Breast epithelium (tissue), 4 donors: ENCODE results near the gene DYNC2LI1. TPM values are rescaled to one million over a fixed set of nuclear protein-coding genes. Genes with fewer than 3 reads are reported as not detected.

Experiments
- DNase-seq, 2 donors: peaks; one replicate each; pipeline ENCODE4 v3.0.0-alpha.2; 2019; ENCODE audit warnings: low spot score in 2 of 2
- H3K27ac ChIP-seq, 2 donors: fragments of 200-600 bp; sonication (generic) in 1 of 2; one replicate each; pipeline ENCODE4 v1.5.1; 2016 to 2019; ENCODE audit warnings: mild to moderate bottlenecking in 1 of 2
- H3K27me3 ChIP-seq, 2 donors: fragments of 200-600 bp; sonication (generic) in 1 of 2; one replicate each; pipeline versions ENCODE4 v1.5.1 to v1.6.0; 2017 to 2019; ENCODE audit warnings: control low read depth in 1 of 2, mild to moderate bottlenecking in 1 of 2
- H3K36me3 ChIP-seq: fragments of 200-600 bp; one replicate; pipeline ENCODE4 v1.5.1; 2019
- H3K4me1 ChIP-seq, 2 donors: fragments of 200-600 bp; sonication (generic); one replicate each; pipeline ENCODE4 v1.5.1; 2016 to 2019; ENCODE audit warnings: control low read depth in 1 of 2
- H3K4me3 ChIP-seq, 3 donors: fragments of 200-600 bp; sonication (generic); 1 replicate in 2 of 3; 2 replicates in 1 of 3; pipeline ENCODE4 v1.5.1; 2016 to 2019; ENCODE audit warnings: mild to moderate bottlenecking in 3 of 3, moderate library complexity in 2 of 3
- H3K9me3 ChIP-seq, 2 donors: fragments of 200-600 bp; sonication (generic) in 1 of 2; one replicate each; pipeline ENCODE4 v1.5.1; 2016 to 2019; ENCODE audit warnings: control low read depth in 1 of 2
- POLR2A ChIP-seq: fragments of 450-650 bp; IDR thresholded peaks from one replicate; pipeline ENCODE4 v1.6.1; 2016; ENCODE audit warnings: antibody characterized with exemption, mild to moderate bottlenecking, moderate library complexity
- POLR2AphosphoS5 ChIP-seq, 3 donors: sonication (generic); formaldehyde crosslinking; IDR thresholded peaks; one replicate each; pipeline ENCODE4 v1.6.1; 2017; ENCODE audit warnings: antibody characterized with exemption in 3 of 3
- intact Hi-C: fragments of 100-400 bp; cut with DNase I; formaldehyde crosslinking; loops from one replicate; pipeline ENCODE4 v1.15.1; 2023; ENCODE audit warnings: low total_unique reads
- total RNA-seq, 3 donors: library from RNA; depleted of rRNA; stranded (reverse); fragments of >200 nt; gene quantifications; one replicate each; pipeline ENCODE4 v1.1.0, GENCODE V29; 2016
- TF ChIP-seq, protein P1 (sequence below), 3 donors: fragments of 450-650 bp; IDR thresholded peaks; one replicate each; pipeline ENCODE4 v1.5.1; 2016 to 2017; ENCODE audit warnings: antibody characterized with exemption in 3 of 3, mild to moderate bottlenecking in 3 of 3, moderate library complexity in 3 of 3

Gene DYNC2LI1
- total RNA-seq, 3 donors from 2014 or later: 30.9 to 52.1 (median 40.6) TPM

DNA sequence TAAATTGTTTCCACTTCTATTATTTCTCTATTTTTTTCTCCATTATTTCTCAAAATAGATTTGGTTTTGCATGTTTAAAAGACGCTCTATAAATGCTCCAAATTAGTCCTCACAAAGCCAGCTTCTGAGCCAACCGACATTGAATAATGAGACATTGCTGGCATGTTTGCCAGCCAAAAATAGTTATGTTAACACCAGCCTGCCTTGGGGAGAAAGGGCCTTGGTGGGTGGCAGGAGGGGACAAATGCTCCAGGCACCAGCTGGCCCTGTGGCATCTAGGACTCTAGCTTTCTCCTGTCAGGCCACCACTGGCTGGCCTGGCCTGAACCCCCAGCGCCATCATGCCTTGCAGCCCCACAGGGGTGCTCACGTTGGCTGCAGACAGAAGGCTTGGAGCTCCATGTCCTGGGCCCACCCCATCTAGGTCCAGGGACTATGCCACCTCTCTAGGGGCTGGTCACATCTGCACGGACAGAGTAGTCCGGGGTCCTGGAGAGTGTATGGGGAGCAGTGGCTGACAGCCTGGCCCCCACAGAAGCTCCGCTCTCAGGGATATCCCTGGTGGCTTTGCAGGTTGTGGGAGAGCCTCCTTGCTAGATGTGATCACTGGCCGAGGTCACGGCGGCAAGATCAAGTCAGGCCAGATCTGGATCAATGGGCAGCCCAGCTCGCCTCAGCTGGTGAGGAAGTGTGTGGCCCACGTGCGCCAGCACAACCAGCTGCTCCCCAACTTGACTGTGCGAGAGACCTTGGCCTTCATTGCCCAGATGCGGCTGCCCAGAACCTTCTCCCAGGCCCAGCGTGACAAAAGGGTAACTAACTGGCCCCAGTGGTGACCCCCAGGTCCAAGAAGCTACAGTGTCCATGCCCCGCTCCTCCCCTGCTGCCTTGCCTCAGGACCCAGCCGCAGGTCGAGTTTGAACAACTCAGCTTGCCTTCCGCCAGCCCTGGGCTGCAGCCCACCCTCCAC lies 77.5 kb downstream of the DYNC2LI1 start:
- H3K27ac ChIP-seq: no peak overlapping the region
- H3K27me3 ChIP-seq: peaks cover 0 to 24% of the 10 kb centered on the region in 2 donors
- TF ChIP-seq, protein P1, sequence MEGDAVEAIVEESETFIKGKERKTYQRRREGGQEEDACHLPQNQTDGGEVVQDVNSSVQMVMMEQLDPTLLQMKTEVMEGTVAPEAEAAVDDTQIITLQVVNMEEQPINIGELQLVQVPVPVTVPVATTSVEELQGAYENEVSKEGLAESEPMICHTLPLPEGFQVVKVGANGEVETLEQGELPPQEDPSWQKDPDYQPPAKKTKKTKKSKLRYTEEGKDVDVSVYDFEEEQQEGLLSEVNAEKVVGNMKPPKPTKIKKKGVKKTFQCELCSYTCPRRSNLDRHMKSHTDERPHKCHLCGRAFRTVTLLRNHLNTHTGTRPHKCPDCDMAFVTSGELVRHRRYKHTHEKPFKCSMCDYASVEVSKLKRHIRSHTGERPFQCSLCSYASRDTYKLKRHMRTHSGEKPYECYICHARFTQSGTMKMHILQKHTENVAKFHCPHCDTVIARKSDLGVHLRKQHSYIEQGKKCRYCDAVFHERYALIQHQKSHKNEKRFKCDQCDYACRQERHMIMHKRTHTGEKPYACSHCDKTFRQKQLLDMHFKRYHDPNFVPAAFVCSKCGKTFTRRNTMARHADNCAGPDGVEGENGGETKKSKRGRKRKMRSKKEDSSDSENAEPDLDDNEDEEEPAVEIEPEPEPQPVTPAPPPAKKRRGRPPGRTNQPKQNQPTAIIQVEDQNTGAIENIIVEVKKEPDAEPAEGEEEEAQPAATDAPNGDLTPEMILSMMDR (IDR thresholded peaks at IDR 0.05): no peak
- TF ChIP-seq POLR2A: no peak
- no peak for TF ChIP-seq POLR2AphosphoS5 (IDR thresholded peaks at IDR 0.05)
- no peak overlapping the region for H3K4me3 ChIP-seq
- intact Hi-C loops: loop anchor here (2.0 kb wide), 1 partner anchor 14 kb away; no protein-coding TSS in a partner anchor
- H3K4me1 ChIP-seq: no peaks in the 10 kb centered on the region
- peak in 1 of 2 donors; percentile 9 for DNase-seq
- no peaks in the 10 kb centered on the region for H3K9me3 ChIP-seq
- H3K36me3 ChIP-seq: no peaks in the 10 kb centered on the region

DNA sequence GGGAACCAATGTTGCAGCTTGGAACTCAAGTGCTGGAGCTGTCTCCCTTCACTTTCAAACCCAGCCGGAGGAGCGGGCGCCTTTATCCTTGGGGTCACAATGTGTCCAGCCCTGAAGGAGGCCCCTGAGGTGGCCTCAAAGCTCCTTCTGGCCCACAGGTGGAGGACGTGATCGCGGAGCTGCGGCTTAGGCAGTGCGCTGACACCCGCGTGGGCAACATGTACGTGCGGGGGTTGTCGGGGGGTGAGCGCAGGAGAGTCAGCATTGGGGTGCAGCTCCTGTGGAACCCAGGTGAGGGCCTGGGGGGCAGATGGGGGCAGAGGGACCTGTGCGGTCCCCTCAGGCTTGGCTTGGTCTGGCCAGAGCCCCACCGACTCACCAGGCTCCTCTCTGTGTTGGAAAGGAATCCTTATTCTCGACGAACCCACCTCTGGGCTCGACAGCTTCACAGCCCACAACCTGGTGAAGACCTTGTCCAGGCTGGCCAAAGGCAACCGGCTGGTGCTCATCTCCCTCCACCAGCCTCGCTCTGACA lies 78.4 kb downstream of the DYNC2LI1 start:
- Histone ChIP-seq H3K4me1 (no peaks in the 10 kb centered on the region), H3K27me3 (peaks cover 0 to 30% of the 10 kb centered on the region in 2 donors), H3K36me3 (no peaks in the 10 kb centered on the region), H3K9me3 (no peaks in the 10 kb centered on the region), H3K4me3 (no peak overlapping the region), H3K27ac (no peak overlapping the region)
- TF ChIP-seq, protein P1 (IDR thresholded peaks at IDR 0.05): no peak
- no peak for TF ChIP-seq POLR2AphosphoS5 (IDR thresholded peaks at IDR 0.05)
- no peak for TF ChIP-seq POLR2A
- intact Hi-C loops: no loop called here
- peak in 1 of 2 donors; percentile 2 for DNase-seq

GRCh38 chr2:43853141-43854081 lies 79.6 kb downstream of the DYNC2LI1 start:
- peak in 1 of 2 donors; percentile 5 for DNase-seq
- H3K36me3 ChIP-seq: no peaks in the 10 kb centered on the region
- peaks cover 0 to 30% of the 10 kb centered on the region in 2 donors for H3K27me3 ChIP-seq
- intact Hi-C loops: no loop called here
- TF ChIP-seq POLR2AphosphoS5 (IDR thresholded peaks at IDR 0.05) (no peak), POLR2A (no peak)
- TF ChIP-seq, protein P1 (IDR thresholded peaks at IDR 0.05): no peak
- no peak overlapping the region for H3K27ac ChIP-seq
- H3K9me3 ChIP-seq: no peaks in the 10 kb centered on the region
- H3K4me1 ChIP-seq: no peaks in the 10 kb centered on the region
- H3K4me3 ChIP-seq: no peak overlapping the region

GRCh38 chr2:43854671-43855070 lies 80.8 kb downstream of the DYNC2LI1 start:
- Histone ChIP-seq H3K9me3 (no peaks in the 10 kb centered on the region), H3K4me3 (no peak overlapping the region), H3K27ac (no peak overlapping the region), H3K27me3 (peaks cover 0 to 39% of the 10 kb centered on the region in 2 donors), H3K4me1 (no peaks in the 10 kb centered on the region), H3K36me3 (no peaks in the 10 kb centered on the region)
- TF ChIP-seq, protein P1 (IDR thresholded peaks at IDR 0.05): no peak
- no peak for TF ChIP-seq POLR2A
- TF ChIP-seq POLR2AphosphoS5 (IDR thresholded peaks at IDR 0.05): no peak
- no peak for DNase-seq
- intact Hi-C loops: no loop called here
